SU-DHL-6 (cell line): ENCODE results near the gene TBX2.

Experiments
- EZH2phosphoT487 ChIP-seq: fragments of 200-600 bp; sonication (generic), shearing (Covaris generic); conservative IDR thresholded peaks from 2 replicates; pipeline ENCODE4 v1.6.1; 2018; ENCODE audit warnings: mild to moderate bottlenecking, antibody characterized with exemption, low read length, moderate library complexity, mixed read lengths
- TF ChIP-seq, protein P1 (sequence below): fragments of 200-600 bp; sonication (generic); IDR thresholded peaks from one replicate; pipeline ENCODE4 v1.5.1; 2017; ENCODE audit warnings: antibody characterized with exemption, mild to moderate bottlenecking, low read length, moderate library complexity; ENCODE audit not compliant: insufficient read depth, poor library complexity, severe bottlenecking

- TF ChIP-seq, protein P1, sequence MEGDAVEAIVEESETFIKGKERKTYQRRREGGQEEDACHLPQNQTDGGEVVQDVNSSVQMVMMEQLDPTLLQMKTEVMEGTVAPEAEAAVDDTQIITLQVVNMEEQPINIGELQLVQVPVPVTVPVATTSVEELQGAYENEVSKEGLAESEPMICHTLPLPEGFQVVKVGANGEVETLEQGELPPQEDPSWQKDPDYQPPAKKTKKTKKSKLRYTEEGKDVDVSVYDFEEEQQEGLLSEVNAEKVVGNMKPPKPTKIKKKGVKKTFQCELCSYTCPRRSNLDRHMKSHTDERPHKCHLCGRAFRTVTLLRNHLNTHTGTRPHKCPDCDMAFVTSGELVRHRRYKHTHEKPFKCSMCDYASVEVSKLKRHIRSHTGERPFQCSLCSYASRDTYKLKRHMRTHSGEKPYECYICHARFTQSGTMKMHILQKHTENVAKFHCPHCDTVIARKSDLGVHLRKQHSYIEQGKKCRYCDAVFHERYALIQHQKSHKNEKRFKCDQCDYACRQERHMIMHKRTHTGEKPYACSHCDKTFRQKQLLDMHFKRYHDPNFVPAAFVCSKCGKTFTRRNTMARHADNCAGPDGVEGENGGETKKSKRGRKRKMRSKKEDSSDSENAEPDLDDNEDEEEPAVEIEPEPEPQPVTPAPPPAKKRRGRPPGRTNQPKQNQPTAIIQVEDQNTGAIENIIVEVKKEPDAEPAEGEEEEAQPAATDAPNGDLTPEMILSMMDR, result no peak
- TF ChIP-seq EZH2phosphoT487, result no peak
Measured at GRCh38 chr17:61429274-61429673, 29.6 kb downstream of the TBX2 start.
